ENCODE measurements around the gene BLMH.

BLMH gene

DNA sequence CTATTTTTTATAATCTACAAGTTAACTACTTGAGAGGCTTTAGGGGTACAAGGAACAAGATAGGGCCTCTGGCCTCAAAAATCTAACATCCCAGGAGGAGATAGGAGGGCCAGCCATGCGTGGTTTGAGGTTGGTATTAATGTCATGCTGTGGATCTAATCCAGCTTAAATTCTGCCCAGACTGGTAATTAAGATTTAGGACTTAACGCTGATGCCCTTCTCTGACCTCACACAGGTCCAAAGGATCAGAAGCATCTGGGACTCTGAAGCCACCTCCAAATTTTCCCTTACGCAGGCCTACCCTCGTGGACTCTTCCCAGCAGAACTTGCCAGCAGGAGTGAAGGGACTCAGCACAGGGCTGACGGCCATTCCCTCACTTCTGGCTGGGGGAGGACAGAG lies 71.3 kb downstream of the BLMH start:
- H3K4me1 ChIP-seq (ENCODE audit: low read length), result no peaks in the 10 kb centered on the region
- H3K9me2 ChIP-seq (replicated peaks; ENCODE audit: insufficient read depth, low read length), result no peaks in the 10 kb centered on the region
- no peak overlapping the region for H2AFZ ChIP-seq (ENCODE audit: low read length)
- H3K4me3 ChIP-seq (ENCODE audit: low read length), result no peak overlapping the region
- no peaks in the 10 kb centered on the region for H4K20me1 ChIP-seq (ENCODE audit: insufficient read depth, low read length)
- no peaks in the 10 kb centered on the region for H3K79me2 ChIP-seq (ENCODE audit: low read length)
- no peak overlapping the region for H3K9ac ChIP-seq (ENCODE audit: low read length)
- DNase-seq, result no peak
- H3K27me3 ChIP-seq (replicated peaks; ENCODE audit: insufficient read depth, low read length), result no peaks in the 10 kb centered on the region
- no peak overlapping the region for H3K27ac ChIP-seq (ENCODE audit: low read length)
- no peak overlapping the region for H3K4me2 ChIP-seq (ENCODE audit: low read depth, low read length)
- no peaks in the 10 kb centered on the region for H3K36me3 ChIP-seq (replicated peaks; ENCODE audit: insufficient read depth, low read length)
- TF ChIP-seq, protein P1, sequence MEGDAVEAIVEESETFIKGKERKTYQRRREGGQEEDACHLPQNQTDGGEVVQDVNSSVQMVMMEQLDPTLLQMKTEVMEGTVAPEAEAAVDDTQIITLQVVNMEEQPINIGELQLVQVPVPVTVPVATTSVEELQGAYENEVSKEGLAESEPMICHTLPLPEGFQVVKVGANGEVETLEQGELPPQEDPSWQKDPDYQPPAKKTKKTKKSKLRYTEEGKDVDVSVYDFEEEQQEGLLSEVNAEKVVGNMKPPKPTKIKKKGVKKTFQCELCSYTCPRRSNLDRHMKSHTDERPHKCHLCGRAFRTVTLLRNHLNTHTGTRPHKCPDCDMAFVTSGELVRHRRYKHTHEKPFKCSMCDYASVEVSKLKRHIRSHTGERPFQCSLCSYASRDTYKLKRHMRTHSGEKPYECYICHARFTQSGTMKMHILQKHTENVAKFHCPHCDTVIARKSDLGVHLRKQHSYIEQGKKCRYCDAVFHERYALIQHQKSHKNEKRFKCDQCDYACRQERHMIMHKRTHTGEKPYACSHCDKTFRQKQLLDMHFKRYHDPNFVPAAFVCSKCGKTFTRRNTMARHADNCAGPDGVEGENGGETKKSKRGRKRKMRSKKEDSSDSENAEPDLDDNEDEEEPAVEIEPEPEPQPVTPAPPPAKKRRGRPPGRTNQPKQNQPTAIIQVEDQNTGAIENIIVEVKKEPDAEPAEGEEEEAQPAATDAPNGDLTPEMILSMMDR (IDR thresholded peaks at IDR 0.05; ENCODE audit: low read length), result no peak
- no peak for TF ChIP-seq EZH2phosphoT487 (IDR thresholded peaks at IDR 0.05; ENCODE audit: low read length)
- TF ChIP-seq EZH2 (optimal IDR thresholded peaks at IDR 0.05; ENCODE audit: low read depth, low read length), result no peak
- H3K9me3 ChIP-seq (replicated peaks; ENCODE audit: insufficient read depth, low read length), result no peaks in the 10 kb centered on the region
- H3F3A ChIP-seq (ENCODE audit: insufficient read depth, low read length), result no peaks in the 10 kb centered on the region

DNA sequence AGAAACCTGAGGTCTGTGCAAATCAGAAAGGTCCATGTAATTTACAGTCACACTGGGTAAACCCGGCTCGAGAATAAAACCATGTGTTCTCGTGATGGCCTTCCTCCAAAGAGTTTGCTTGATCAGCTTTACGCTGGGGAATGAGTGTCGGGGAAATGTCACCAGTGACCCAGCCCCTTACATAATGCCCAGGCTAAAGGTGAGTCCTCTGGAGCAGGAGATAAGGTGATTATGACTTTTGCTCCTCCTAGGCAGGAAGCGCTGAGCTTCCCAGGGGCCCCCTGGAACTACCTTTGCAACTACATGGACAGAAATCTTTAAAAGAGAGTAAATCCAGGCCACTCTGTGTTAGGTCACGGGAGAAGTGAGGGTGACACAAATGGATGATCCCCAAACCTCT lies 71.9 kb downstream of the BLMH start:
- no peaks in the 10 kb centered on the region for H3K79me2 ChIP-seq (ENCODE audit: low read length)
- no peak for TF ChIP-seq EZH2 (optimal IDR thresholded peaks at IDR 0.05; ENCODE audit: low read depth, low read length)
- TF ChIP-seq EZH2phosphoT487 (IDR thresholded peaks at IDR 0.05; ENCODE audit: low read length), result no peak
- TF ChIP-seq, protein P1 (IDR thresholded peaks at IDR 0.05; ENCODE audit: low read length), result no peak
- H3K36me3 ChIP-seq (replicated peaks; ENCODE audit: insufficient read depth, low read length), result no peaks in the 10 kb centered on the region
- no peaks in the 10 kb centered on the region for H3K9me2 ChIP-seq (replicated peaks; ENCODE audit: insufficient read depth, low read length)
- no peaks in the 10 kb centered on the region for H4K20me1 ChIP-seq (ENCODE audit: insufficient read depth, low read length)
- H3K4me3 ChIP-seq (ENCODE audit: low read length), result no peak overlapping the region
- H3K4me2 ChIP-seq (ENCODE audit: low read depth, low read length), result no peak overlapping the region
- no peak for DNase-seq
- no peak overlapping the region for H3K27ac ChIP-seq (ENCODE audit: low read length)
- H3K9me3 ChIP-seq (replicated peaks; ENCODE audit: insufficient read depth, low read length), result no peaks in the 10 kb centered on the region
- no peaks in the 10 kb centered on the region for H3K4me1 ChIP-seq (ENCODE audit: low read length)
- no peak overlapping the region for H3K9ac ChIP-seq (ENCODE audit: low read length)
- no peak overlapping the region for H2AFZ ChIP-seq (ENCODE audit: low read length)
- H3K27me3 ChIP-seq (replicated peaks; ENCODE audit: insufficient read depth, low read length), result no peaks in the 10 kb centered on the region
- H3F3A ChIP-seq (ENCODE audit: insufficient read depth, low read length), result no peaks in the 10 kb centered on the region

DNA sequence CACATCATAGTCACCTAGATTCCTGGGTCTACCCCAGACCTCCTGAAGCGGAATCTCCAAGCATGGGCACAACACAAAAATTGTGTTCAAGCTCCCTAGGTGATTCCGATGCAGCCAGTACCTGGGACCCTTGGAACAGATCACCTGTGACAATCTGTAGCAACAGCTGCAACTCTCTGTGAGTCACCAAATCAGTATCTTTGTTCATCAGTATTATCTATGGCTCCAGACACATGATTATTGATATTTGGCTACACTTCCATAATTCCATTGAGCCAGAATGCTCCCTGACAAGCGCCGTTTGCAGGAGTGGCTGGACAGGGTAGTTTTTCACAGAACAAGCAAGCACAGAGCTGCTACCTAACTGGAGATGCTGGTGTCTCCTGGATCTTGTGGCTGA lies 72.4 kb downstream of the BLMH start:
- no peak for TF ChIP-seq EZH2phosphoT487 (IDR thresholded peaks at IDR 0.05; ENCODE audit: low read length)
- no peak for TF ChIP-seq EZH2 (optimal IDR thresholded peaks at IDR 0.05; ENCODE audit: low read depth, low read length)
- TF ChIP-seq, protein P1 (IDR thresholded peaks at IDR 0.05; ENCODE audit: low read length), result no peak

More for the DNA sequence above, 72.4 kb downstream of the BLMH start:
- Histone ChIP-seq H3K27ac (ENCODE audit: low read length) (no peak overlapping the region), H3K36me3 (replicated peaks; ENCODE audit: insufficient read depth, low read length) (no peaks in the 10 kb centered on the region), H3K27me3 (replicated peaks; ENCODE audit: insufficient read depth, low read length) (no peaks in the 10 kb centered on the region), H3K9me3 (replicated peaks; ENCODE audit: insufficient read depth, low read length) (no peaks in the 10 kb centered on the region), H3K9me2 (replicated peaks; ENCODE audit: insufficient read depth, low read length) (no peaks in the 10 kb centered on the region), H4K20me1 (ENCODE audit: insufficient read depth, low read length) (no peaks in the 10 kb centered on the region), H2AFZ (ENCODE audit: low read length) (no peak overlapping the region), H3K9ac (ENCODE audit: low read length) (no peak overlapping the region), H3K79me2 (ENCODE audit: low read length) (no peaks in the 10 kb centered on the region), H3K4me1 (ENCODE audit: low read length) (no peaks in the 10 kb centered on the region), H3K4me2 (ENCODE audit: low read depth, low read length) (no peak overlapping the region), H3F3A (ENCODE audit: insufficient read depth, low read length) (no peaks in the 10 kb centered on the region), H3K4me3 (ENCODE audit: low read length) (no peak overlapping the region)
- DNase-seq, result no peak
